Spleen (tissue), 11 donors: ENCODE data around the gene UBE2U. TPM values are rescaled to one million over a fixed set of nuclear protein-coding genes. Genes with fewer than 3 reads are reported as not detected.
"Not testable (repeated sequence)": the region's sequence is repeated elsewhere in the genome, so short reads cannot be mapped to it uniquely, and the experiment has no call there.

Experiments
- DNase-seq: peaks from one replicate; pipeline ENCODE4 v3.0.0-alpha.2; 2020
- H3K27ac ChIP-seq, 8 donors: fragments of 200-600 bp; sonication (generic) in 7 of 8; 1 replicate in 4 of 8; 2 replicates in 4 of 8; pipeline versions ENCODE4 v1.5.0 to v1.8.0; 2016 to 2021; ENCODE audit warnings: inconsistent platforms in 4 of 8, mild to moderate bottlenecking in 4 of 8, moderate library complexity in 1 of 8
- H3K27me3 ChIP-seq, 7 donors: fragments of 200-600 bp; sonication (generic) in 6 of 7; replicated peaks in 1 of 7; 1 replicate in 4 of 7; 2 replicates in 3 of 7; pipeline versions ENCODE4 v1.5.0 to v1.8.0; 2016 to 2021; ENCODE audit warnings: inconsistent platforms in 3 of 7, mild to moderate bottlenecking in 1 of 7
- H3K36me3 ChIP-seq, 6 donors: fragments of 200-600 bp; sonication (generic) in 5 of 6; 1 replicate in 4 of 6; 2 replicates in 2 of 6; pipeline versions ENCODE4 v1.5.0 to v1.8.0; 2016 to 2021; ENCODE audit warnings: inconsistent platforms in 2 of 6
- H3K4me1 ChIP-seq, 6 donors: fragments of 200-600 bp; sonication (generic) in 5 of 6; 1 replicate in 3 of 6; 2 replicates in 3 of 6; pipeline versions ENCODE4 v1.5.0 to v1.8.0; 2016 to 2021; ENCODE audit warnings: inconsistent platforms in 3 of 6
- H3K4me3 ChIP-seq, 8 donors: fragments of 200-600 bp; sonication (generic) in 7 of 8; 1 replicate in 4 of 8; 2 replicates in 4 of 8; pipeline versions ENCODE4 v1.5.0 to v1.8.0; 2016 to 2021; ENCODE audit warnings: inconsistent platforms in 4 of 8, mild to moderate bottlenecking in 4 of 8, moderate library complexity in 2 of 8
- H3K9me3 ChIP-seq, 8 donors: fragments of 200-600 bp; sonication (generic) in 7 of 8; 1 replicate in 4 of 8; 2 replicates in 4 of 8; pipeline versions ENCODE4 v1.5.0 to v1.8.0; 2016 to 2021; ENCODE audit warnings: inconsistent platforms in 4 of 8
- POLR2A ChIP-seq, 3 donors: fragments of 450-650 bp; IDR thresholded peaks; one replicate each; pipeline ENCODE4 v1.5.1; 2017; ENCODE audit warnings: antibody characterized with exemption in 3 of 3, mild to moderate bottlenecking in 1 of 3
- POLR2AphosphoS5 ChIP-seq, 3 donors: sonication (generic); formaldehyde crosslinking; IDR thresholded peaks; one replicate each; pipeline ENCODE4 v1.5.1; 2017; ENCODE audit warnings: antibody characterized with exemption in 3 of 3
- WGBS, 5 donors: extraction: QIAGEN DNeasy Blood & Tissue Kit in 3 of 5; methylation state at CpG; one replicate each; pipeline versions ENCODE4 v1.1.5 to v1.1.7; 2013 to 2018; 5-methylcytosine and 5-hydroxymethylcytosine counted together
- intact Hi-C: fragments of 100-400 bp; cut with DNase I; formaldehyde crosslinking; loops from one replicate; pipeline ENCODE4 v1.15.0; 2023; ENCODE audit warnings: low total_unique reads
- polyA plus RNA-seq, 3 donors: library from polyadenylated mRNA; stranded (reverse); fragments of 200-250 nt; gene quantifications; one replicate each; pipeline ENCODE4 v1.2.1, GENCODE V29; 2013
- total RNA-seq, 7 donors: library from RNA; depleted of rRNA in 3 of 7; stranded (reverse); fragments of >200 nt in 3 of 7; fragmentation: NEBNext Ultra II Directional in 4 of 7; extraction: Animal tissue kit (Norgen Biotek cat#: 25700) in 4 of 7; gene quantifications; one replicate each; pipeline versions ENCODE4 v1.1.0 to v1.2.1, GENCODE V29; 2016 to 2021
- TF ChIP-seq, protein P1 (sequence below), 11 experiments: fragments of 200-600 bp in 7 of 11; fragments of 450-650 bp in 4 of 11; sonication (generic) in 4 of 11; IDR thresholded peaks in 8 of 11; conservative IDR thresholded peaks in 3 of 11; 1 replicate in 7 of 11; 2 replicates in 4 of 11; pipeline versions ENCODE4 v1.4.0 to v1.8.0; 2016 to 2021; ENCODE audit warnings: antibody characterized with exemption in 11 of 11, inconsistent platforms in 4 of 11, mild to moderate bottlenecking in 1 of 11
- donor health status: healthy with polysubstance abuse.
- donor health status: DM: no; HTN: no; CAD: no; lungs with moderate emphysema.
- donor health status: DM: no; HTN: no; CAD: no.
- donor health status: Bipolar disorder and iron deficiency.
- donor health status: healthy.
- donor health status: DM: no; HTN: no; CAD: no.
- donor health status: DM: yes; HTN: yes; CAD: no.

The UBE2U gene
- total and polyA plus RNA-seq, 10 donors, result not detected

GRCh38 chr1:64235181-64235580 is 31.8 kb downstream of the UBE2U start:
- no peak overlapping the region for H3K27ac ChIP-seq

GRCh38 chr1:64235910-64236309 is 32.5 kb downstream of the UBE2U start:
- Histone ChIP-seq H3K9me3 (no peaks in the 10 kb centered on the region), H3K27ac (no peak overlapping the region), H3K4me3 (no peak overlapping the region), H3K4me1 (peaks cover 0 to 7% (median 0%) of the 10 kb centered on the region in 6 donors), H3K36me3 (no peaks in the 10 kb centered on the region), H3K27me3 (peaks cover 0 to 5% (median 0%) of the 10 kb centered on the region in 7 donors)
- 88 to 95% (median 92%) methylated on average over 1 of the region's 1 CpG for WGBS, 5 donors
- no peak for DNase-seq
- TF ChIP-seq POLR2A (IDR thresholded peaks at IDR 0.05) (no peak), POLR2AphosphoS5 (IDR thresholded peaks at IDR 0.05) (no peak)
- TF ChIP-seq, protein P1, sequence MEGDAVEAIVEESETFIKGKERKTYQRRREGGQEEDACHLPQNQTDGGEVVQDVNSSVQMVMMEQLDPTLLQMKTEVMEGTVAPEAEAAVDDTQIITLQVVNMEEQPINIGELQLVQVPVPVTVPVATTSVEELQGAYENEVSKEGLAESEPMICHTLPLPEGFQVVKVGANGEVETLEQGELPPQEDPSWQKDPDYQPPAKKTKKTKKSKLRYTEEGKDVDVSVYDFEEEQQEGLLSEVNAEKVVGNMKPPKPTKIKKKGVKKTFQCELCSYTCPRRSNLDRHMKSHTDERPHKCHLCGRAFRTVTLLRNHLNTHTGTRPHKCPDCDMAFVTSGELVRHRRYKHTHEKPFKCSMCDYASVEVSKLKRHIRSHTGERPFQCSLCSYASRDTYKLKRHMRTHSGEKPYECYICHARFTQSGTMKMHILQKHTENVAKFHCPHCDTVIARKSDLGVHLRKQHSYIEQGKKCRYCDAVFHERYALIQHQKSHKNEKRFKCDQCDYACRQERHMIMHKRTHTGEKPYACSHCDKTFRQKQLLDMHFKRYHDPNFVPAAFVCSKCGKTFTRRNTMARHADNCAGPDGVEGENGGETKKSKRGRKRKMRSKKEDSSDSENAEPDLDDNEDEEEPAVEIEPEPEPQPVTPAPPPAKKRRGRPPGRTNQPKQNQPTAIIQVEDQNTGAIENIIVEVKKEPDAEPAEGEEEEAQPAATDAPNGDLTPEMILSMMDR (IDR thresholded peaks at IDR 0.05 in 8 of 11, conservative IDR thresholded peaks at IDR 0.05 in 3 of 11), result no peak
- intact Hi-C loops, result no loop called here

More at GRCh38 chr1:64235181-64235580, 31.8 kb downstream of the UBE2U start:
- intact Hi-C loops, result no loop called here
- TF ChIP-seq, protein P1 (IDR thresholded peaks at IDR 0.05 in 8 of 11, conservative IDR thresholded peaks at IDR 0.05 in 3 of 11), result no peak
- TF ChIP-seq POLR2AphosphoS5 (IDR thresholded peaks at IDR 0.05), result no peak
- TF ChIP-seq POLR2A (IDR thresholded peaks at IDR 0.05), result no peak
- H3K9me3 ChIP-seq, result no peaks in the 10 kb centered on the region
- no peak overlapping the region for H3K4me3 ChIP-seq
- peaks cover 0 to 9% (median 0%) of the 10 kb centered on the region in 6 donors for H3K4me1 ChIP-seq
- H3K27me3 ChIP-seq, result peaks cover 0 to 5% (median 0%) of the 10 kb centered on the region in 7 donors
- no peak for DNase-seq
- no peaks in the 10 kb centered on the region for H3K36me3 ChIP-seq

DNA sequence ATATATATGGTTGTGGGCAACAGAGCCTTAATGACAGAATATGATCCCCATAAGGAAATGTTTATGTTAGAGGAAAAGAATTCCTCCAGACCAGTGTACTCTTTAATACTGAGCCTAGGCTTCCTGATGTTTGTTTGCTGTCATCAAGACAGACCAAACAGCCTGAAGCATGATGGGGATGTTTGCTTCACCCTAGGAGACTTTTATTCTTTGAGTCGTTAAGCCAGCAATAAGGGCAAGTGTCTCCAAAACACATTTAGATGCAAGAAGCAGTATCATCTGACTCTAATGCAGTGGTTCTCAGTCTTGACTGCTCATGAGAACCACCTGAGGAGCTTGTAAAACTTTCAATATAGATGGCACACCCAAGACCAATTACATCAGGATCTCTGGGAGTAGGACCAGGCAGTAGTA is 33.1 kb downstream of the UBE2U start:
- no peak for DNase-seq
- Histone ChIP-seq H3K4me3 (no peak overlapping the region), H3K9me3 (no peaks in the 10 kb centered on the region), H3K4me1 (peaks cover 0 to under 1% (median 0%) of the 10 kb centered on the region in 6 donors), H3K27me3 (peaks cover 0 to 5% (median 0%) of the 10 kb centered on the region in 7 donors), H3K36me3 (no peaks in the 10 kb centered on the region), H3K27ac (no peak overlapping the region)
- intact Hi-C loops, result no loop called here
- 53 to 89% (median 78%) methylated on average over 1 of the region's 1 CpG for WGBS, 5 donors
- TF ChIP-seq POLR2A (IDR thresholded peaks at IDR 0.05), result no peak
- TF ChIP-seq, protein P1 (IDR thresholded peaks at IDR 0.05 in 8 of 11, conservative IDR thresholded peaks at IDR 0.05 in 3 of 11), result no peak
- no peak for TF ChIP-seq POLR2AphosphoS5 (IDR thresholded peaks at IDR 0.05)

DNA sequence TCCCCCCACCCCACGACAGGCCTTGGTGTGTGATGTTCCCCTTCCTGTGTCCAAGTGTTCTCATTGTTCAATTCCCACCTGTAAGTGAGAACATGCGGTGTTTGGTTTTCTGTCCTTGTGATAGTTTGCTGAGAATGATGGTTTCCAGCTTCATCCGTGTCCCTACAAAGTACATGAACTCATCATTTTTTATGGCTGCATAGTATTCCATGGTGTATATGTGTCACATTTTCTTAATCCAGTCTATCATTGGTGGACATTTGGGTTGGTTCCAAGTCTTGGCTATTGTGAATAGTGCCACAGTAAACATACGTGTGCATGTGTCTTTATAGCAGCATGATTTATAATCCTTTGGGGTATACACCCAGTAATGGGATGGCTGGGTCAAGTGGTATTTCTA is 36.1 kb downstream of the UBE2U start:
- H3K27ac ChIP-seq, H3K36me3 ChIP-seq, H3K27me3 ChIP-seq, H3K4me3 ChIP-seq, DNase-seq, H3K9me3 ChIP-seq, intact Hi-C loops: not testable (repeated sequence)
- WGBS, 5 donors, result 79 to 90% (median 89%) methylated on average over 4 of the region's 4 CpGs
- peaks cover 0 to 15% (median 13%) of the 10 kb centered on the region in 6 donors for H3K4me1 ChIP-seq

GRCh38 chr1:64240206-64240605 is 36.8 kb downstream of the UBE2U start:
- no peak for DNase-seq
- H3K4me1 ChIP-seq, result peaks cover 0 to 17% (median 13%) of the 10 kb centered on the region in 6 donors
- H3K27me3 ChIP-seq, result peaks cover 0 to 5% (median 0%) of the 10 kb centered on the region in 7 donors
- no peaks in the 10 kb centered on the region for H3K36me3 ChIP-seq
- no peak overlapping the region for H3K27ac ChIP-seq
- no peak overlapping the region for H3K4me3 ChIP-seq
- H3K9me3 ChIP-seq, result no peaks in the 10 kb centered on the region
- intact Hi-C loops, result loop anchor here (10.0 kb wide), 1 partner anchor 565 kb away; no protein-coding TSS in a partner anchor
- TF ChIP-seq POLR2A (IDR thresholded peaks at IDR 0.05) (no peak), POLR2AphosphoS5 (IDR thresholded peaks at IDR 0.05) (no peak)
- TF ChIP-seq, protein P1 (IDR thresholded peaks at IDR 0.05 in 8 of 11, conservative IDR thresholded peaks at IDR 0.05 in 3 of 11), result no peak
